GM18867 (cell line): ENCODE measurements around the gene SLC23A2.
"Not testable (repeated sequence)": the region's sequence is repeated elsewhere in the genome, so short reads cannot be mapped to it uniquely, and the experiment has no call there.

Source experiments
- ATAC-seq: cut with Tn5 transposase; IDR thresholded peaks from one replicate; pipeline ENCODE4 v1.9.1; 2021; ENCODE audit warnings: mild to moderate bottlenecking, moderate library complexity; ENCODE audit not compliant: unreplicated experiment

Gene SLC23A2

GRCh38 chr20:4883051-4883450 is 118.3 kb downstream of the SLC23A2 start:
- no peak for ATAC-seq

GRCh38 chr20:4881006-4881730 is 120.1 kb downstream of the SLC23A2 start:
- no peak for ATAC-seq

- no peak for ATAC-seq
Measured at GRCh38 chr20:4880051-4880450, 121.3 kb downstream of the SLC23A2 start.

- not testable (repeated sequence) for ATAC-seq
Measured at GRCh38 chr20:4878099-4878498, 123.2 kb downstream of the SLC23A2 start.

- ATAC-seq = no peak
Measured at GRCh38 chr20:4876731-4877130, 124.6 kb downstream of the SLC23A2 start.

GRCh38 chr20:4876301-4876700 is 125.0 kb downstream of the SLC23A2 start:
- no peak for ATAC-seq

GRCh38 chr20:4875578-4876067 is 125.7 kb downstream of the SLC23A2 start:
- ATAC-seq = no peak

GRCh38 chr20:4873396-4873795 is 127.9 kb downstream of the SLC23A2 start:
- no peak for ATAC-seq

- ATAC-seq = no peak
Measured at GRCh38 chr20:4871486-4871885, 129.8 kb downstream of the SLC23A2 start.

- ATAC-seq = no peak
Measured at GRCh38 chr20:4870906-4871305, 130.4 kb downstream of the SLC23A2 start.

- ATAC-seq = no peak
Measured at GRCh38 chr20:4869290-4870193, 131.8 kb downstream of the SLC23A2 start.

- ATAC-seq = no peak
Measured at GRCh38 chr20:4867051-4867450, 134.3 kb downstream of the SLC23A2 start.

- ATAC-seq = no peak
Measured at GRCh38 chr20:4866429-4866828, 134.9 kb downstream of the SLC23A2 start.

- no peak for ATAC-seq
Measured at GRCh38 chr20:4864311-4864752, 137.0 kb downstream of the SLC23A2 start.

GRCh38 chr20:4862661-4863060 is 138.6 kb downstream of the SLC23A2 start:
- ATAC-seq = no peak

- no peak for ATAC-seq
Measured at GRCh38 chr20:4861961-4862360, 139.3 kb downstream of the SLC23A2 start.

GRCh38 chr20:4858000-4858399 is 143.3 kb downstream of the SLC23A2 start:
- no peak for ATAC-seq

GRCh38 chr20:4856022-4856755 is 145.1 kb downstream of the SLC23A2 start:
- ATAC-seq = no peak

GRCh38 chr20:4855555-4855954 is 145.8 kb downstream of the SLC23A2 start:
- no peak for ATAC-seq

GRCh38 chr20:4855097-4855496 is 146.2 kb downstream of the SLC23A2 start:
- no peak for ATAC-seq

GRCh38 chr20:4854561-4854901 is 146.8 kb downstream of the SLC23A2 start:
- ATAC-seq = no peak
